Transverse colon (tissue), 3 donors: ENCODE results near the gene LRSAM1.

Source experiments
- POLR2A ChIP-seq: fragments of 450-650 bp; IDR thresholded peaks from one replicate; pipeline ENCODE4 v1.6.1; 2016; ENCODE audit warnings: antibody characterized with exemption, mild to moderate bottlenecking, moderate library complexity
- TF ChIP-seq, protein P1 (sequence below), 5 experiments: fragments of 200-600 bp in 3 of 5; fragments of 450-650 bp in 2 of 5; sonication (generic) in 3 of 5; IDR thresholded peaks; 1 replicate in 2 of 5; 2 replicates in 3 of 5; pipeline ENCODE4 v1.5.1; 2016 to 2017; ENCODE audit warnings: antibody characterized with exemption in 5 of 5, inconsistent platforms in 3 of 5, mild to moderate bottlenecking in 2 of 5, moderate library complexity in 1 of 5

- TF ChIP-seq, protein P1, sequence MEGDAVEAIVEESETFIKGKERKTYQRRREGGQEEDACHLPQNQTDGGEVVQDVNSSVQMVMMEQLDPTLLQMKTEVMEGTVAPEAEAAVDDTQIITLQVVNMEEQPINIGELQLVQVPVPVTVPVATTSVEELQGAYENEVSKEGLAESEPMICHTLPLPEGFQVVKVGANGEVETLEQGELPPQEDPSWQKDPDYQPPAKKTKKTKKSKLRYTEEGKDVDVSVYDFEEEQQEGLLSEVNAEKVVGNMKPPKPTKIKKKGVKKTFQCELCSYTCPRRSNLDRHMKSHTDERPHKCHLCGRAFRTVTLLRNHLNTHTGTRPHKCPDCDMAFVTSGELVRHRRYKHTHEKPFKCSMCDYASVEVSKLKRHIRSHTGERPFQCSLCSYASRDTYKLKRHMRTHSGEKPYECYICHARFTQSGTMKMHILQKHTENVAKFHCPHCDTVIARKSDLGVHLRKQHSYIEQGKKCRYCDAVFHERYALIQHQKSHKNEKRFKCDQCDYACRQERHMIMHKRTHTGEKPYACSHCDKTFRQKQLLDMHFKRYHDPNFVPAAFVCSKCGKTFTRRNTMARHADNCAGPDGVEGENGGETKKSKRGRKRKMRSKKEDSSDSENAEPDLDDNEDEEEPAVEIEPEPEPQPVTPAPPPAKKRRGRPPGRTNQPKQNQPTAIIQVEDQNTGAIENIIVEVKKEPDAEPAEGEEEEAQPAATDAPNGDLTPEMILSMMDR (IDR thresholded peaks at IDR 0.05): no peak
- no peak for TF ChIP-seq POLR2A
These were observed 6.1 kb upstream of the LRSAM1 start for GRCh38 chr9:127444921-127445850.
